PC-3 (cell line): Measurements from ENCODE around the gene TEX14. TPM values are rescaled to one million over a fixed set of nuclear protein-coding genes. Genes with fewer than 3 reads are reported as not detected.

ENCODE experiments used
- ATAC-seq: fragments of 200-7000 bp; cut with Tn5 transposase; 2 replicates; pipeline ENCODE4 v1.9.1; 2020; ENCODE audit warnings: mild to moderate bottlenecking, moderate library complexity
- BruUV-seq: library from RNA; stranded (reverse); fragments of 400-500 nt; replicated peaks from 2 replicates; lab custom pipeline; 2021; lab: Mats Ljungman, UMichigan
- CTCF ChIA-PET: fragments of 300-600 bp; sonication (Branson Sonifier 250); formaldehyde crosslinking; loops from one replicate; lab custom pipeline; 2022; ENCODE audit warnings: antibody characterized with exemption; lab: Charles Lee
- POLR2A ChIA-PET: fragments of 300-600 bp; sonication (Branson Sonifier 250); formaldehyde crosslinking; loops from one replicate; lab custom pipeline; 2022; ENCODE audit warnings: antibody characterized with exemption; ENCODE audit not compliant: unreplicated experiment; lab: Charles Lee
- DNase-seq: peaks from one replicate; pipeline ENCODE4 v3.0.0-alpha.2; 2015
- H2AFZ ChIP-seq: fragments of 300-600 bp; sonication (generic); 2 replicates; pipeline ENCODE4 v1.6.0; 2016; ENCODE audit warnings: antibody characterized with exemption, low read length
- H3F3A ChIP-seq: fragments of 300-600 bp; sonication (generic); one replicate; pipeline ENCODE4 v1.6.0; 2017; ENCODE audit warnings: antibody characterized with exemption, low read length, control low read depth, mild to moderate bottlenecking; ENCODE audit not compliant: unreplicated experiment
- H3K27ac ChIP-seq: fragments of 300-600 bp; sonication (generic); 2 replicates; pipeline ENCODE4 v1.5.1; 2016; ENCODE audit warnings: mild to moderate bottlenecking, low read length
- H3K27me3 ChIP-seq: fragments of 300-600 bp; sonication (generic); 2 replicates; pipeline ENCODE4 v1.6.1; 2016; ENCODE audit warnings: low read length, mixed read lengths
- H3K36me3 ChIP-seq: fragments of 300-600 bp; sonication (generic); 2 replicates; pipeline ENCODE4 v1.6.1; 2016; ENCODE audit warnings: low read depth, mixed run types, low read length, mixed read lengths
- H3K4me1 ChIP-seq: fragments of 300-600 bp; sonication (generic); 2 replicates; pipeline ENCODE4 v1.5.1; 2016; ENCODE audit warnings: low read length; ENCODE audit not compliant: insufficient read depth
- H3K4me2 ChIP-seq: fragments of 300-600 bp; sonication (generic); 2 replicates; pipeline ENCODE4 v1.6.0; 2016; ENCODE audit warnings: low read length
- H3K4me3 ChIP-seq: fragments of 300-600 bp; sonication (generic); 2 replicates; pipeline ENCODE4 v1.5.1; 2016; ENCODE audit warnings: mild to moderate bottlenecking, low read length, mixed read lengths
- H3K79me2 ChIP-seq: fragments of 300-600 bp; sonication (generic); 2 replicates; pipeline ENCODE4 v1.6.1; 2017; ENCODE audit warnings: low read length, mixed read lengths
- H3K9ac ChIP-seq: fragments of 300-600 bp; sonication (generic); 2 replicates; pipeline ENCODE4 v1.6.0; 2016; ENCODE audit warnings: mild to moderate bottlenecking, low read length
- H3K9me2 ChIP-seq: fragments of 300-600 bp; sonication (generic); replicated peaks from 2 replicates; pipeline ENCODE4 v1.6.1; 2016; ENCODE audit warnings: mixed run types, low read length, mixed read lengths
- H3K9me3 ChIP-seq: fragments of 300-600 bp; sonication (generic); 2 replicates; pipeline ENCODE4 v1.6.1; 2016; ENCODE audit warnings: low read length, mixed read lengths
- H4K20me1 ChIP-seq: fragments of 300-600 bp; sonication (generic); 2 replicates; pipeline ENCODE4 v1.6.1; 2016; ENCODE audit warnings: low read length, mixed read lengths
- CTCF ChIP-seq: fragments of 300-600 bp; sonication (generic); conservative IDR thresholded peaks from 2 replicates; pipeline ENCODE4 v1.5.1; 2017; ENCODE audit warnings: antibody characterized with exemption, low read depth, mild to moderate bottlenecking, low read length
- EZH2 ChIP-seq: fragments of 300-600 bp; sonication (generic); IDR thresholded peaks from one replicate; pipeline ENCODE4 v1.6.1; 2017; ENCODE audit warnings: antibody characterized with exemption, mild to moderate bottlenecking, low read length; ENCODE audit not compliant: unreplicated experiment
- EZH2phosphoT487 ChIP-seq: fragments of 300-600 bp; sonication (generic); IDR thresholded peaks from 2 replicates; pipeline ENCODE4 v1.6.1; 2018; ENCODE audit warnings: mild to moderate bottlenecking, antibody characterized with exemption, low read length, borderline replicate concordance
- intact Hi-C: fragments of 100-400 bp; cut with micrococcal nuclease; formaldehyde crosslinking; loops from 2 replicates; pipeline ENCODE4 v1.9.0; 2023
- total RNA-seq: library from RNA; depleted of rRNA; stranded (reverse); fragments of >200 nt; gene quantifications from 2 replicates; pipeline ENCODE4 v1.2.3, GENCODE V29; 2014

TEX14 gene
- total RNA-seq, 1 experiment from 2014 or later, result 0.29 TPM

DNA sequence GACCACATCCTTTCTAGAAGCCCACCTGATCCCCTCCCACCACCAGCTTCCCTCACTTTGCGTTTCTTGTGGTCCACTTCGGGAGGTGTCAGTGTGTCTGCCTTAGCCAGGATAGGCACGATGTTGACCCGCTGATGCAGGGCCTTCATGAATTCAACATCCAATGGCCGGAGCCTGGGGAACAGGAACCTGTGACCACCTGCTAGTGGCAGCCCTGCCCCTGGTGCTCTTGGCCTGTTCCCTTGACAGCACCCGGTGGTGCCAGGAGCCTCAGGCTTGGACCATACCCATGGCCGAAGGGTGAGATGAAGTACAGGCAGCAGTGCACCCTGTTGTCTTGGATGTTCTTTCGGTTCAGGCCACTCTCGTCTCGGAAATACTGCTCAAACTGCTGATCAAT is 170.2 kb downstream of the TEX14 start:
- Histone ChIP-seq H3K9me2 (no peaks in the 10 kb centered on the region), H3K27ac (no peak overlapping the region), H3K27me3 (no peaks in the 10 kb centered on the region), H4K20me1 (no peaks in the 10 kb centered on the region), H3K9me3 (no peaks in the 10 kb centered on the region), H3K4me3 (no peak overlapping the region), H3K4me1 (peaks cover 12% of the 10 kb centered on the region), H3K36me3 (no peaks in the 10 kb centered on the region), H2AFZ (no peak overlapping the region), H3K9ac (no peak overlapping the region), H3F3A (no peaks in the 10 kb centered on the region), H3K79me2 (no peaks in the 10 kb centered on the region), H3K4me2 (no peak overlapping the region)
- CTCF ChIA-PET, result no interaction called here
- no TSS peak for BruUV-seq
- POLR2A ChIA-PET, result no interaction called here
- intact Hi-C loops, result no loop called here
- no peak for DNase-seq
- TF ChIP-seq EZH2phosphoT487 (no peak), CTCF (no peak), EZH2 (no peak)
- no peak for ATAC-seq

- DNase-seq (peak; percentile 32), ATAC-seq (no peak)
- H3K9ac ChIP-seq, result no peak overlapping the region
- no peaks in the 10 kb centered on the region for H3K79me2 ChIP-seq
- no peaks in the 10 kb centered on the region for H3K36me3 ChIP-seq
- H3K9me2 ChIP-seq, result no peaks in the 10 kb centered on the region
- no peak overlapping the region for H3K4me2 ChIP-seq
- H3K27ac ChIP-seq, result no peak overlapping the region
- TF ChIP-seq CTCF (peak; percentile 58), EZH2phosphoT487 (no peak)
- H3K9me3 ChIP-seq, result no peaks in the 10 kb centered on the region
- H3F3A ChIP-seq, result no peaks in the 10 kb centered on the region
- CTCF ChIA-PET, result interaction anchor here (0.6 to 0.8 kb wide), 4 partner anchors 57 to 187 kb away, joined by 3 to 6 read pairs (median 4); no protein-coding TSS in a partner anchor
- H3K4me1 ChIP-seq, result peaks cover 12% of the 10 kb centered on the region
- intact Hi-C loops, result no loop called here
- no peaks in the 10 kb centered on the region for H3K27me3 ChIP-seq
- no peaks in the 10 kb centered on the region for H4K20me1 ChIP-seq
- POLR2A ChIA-PET, result no interaction called here
- H2AFZ ChIP-seq, result no peak overlapping the region
- BruUV-seq, result no TSS peak
- H3K4me3 ChIP-seq, result no peak overlapping the region
These were observed 170.9 kb downstream of the TEX14 start for GRCh38 chr17:58520843-58521430.

- no peaks in the 10 kb centered on the region for H3F3A ChIP-seq
- peak overlapping the region; percentile 63 for H3K27ac ChIP-seq
- no peaks in the 10 kb centered on the region for H3K9me3 ChIP-seq
- no TSS peak for BruUV-seq
- TF ChIP-seq EZH2, result no peak
- no peak for TF ChIP-seq CTCF
- TF ChIP-seq EZH2phosphoT487, result no peak
- intact Hi-C loops, result loop anchor here (1.0 to 10.0 kb wide), 11 partner anchors 59 to 637 kb away; partner anchors contain the start of genes PRR11, RAD51C, SKA2 and SUPT4H1
- no peaks in the 10 kb centered on the region for H3K9me2 ChIP-seq
- H3K9ac ChIP-seq, result peak overlapping the region; percentile 82
- ChIA-PET CTCF (interaction anchor here (0.7 to 1.0 kb wide), 3 partner anchors 113 to 546 kb away, joined by 3 to 7 read pairs (median 4); no protein-coding TSS in a partner anchor), POLR2A (interaction anchor here (0.6 to 1.0 kb wide), 3 partner anchors 114 to 299 kb away, joined by 3 to 8 read pairs (median 5); no protein-coding TSS in a partner anchor)
- peak overlapping the region; percentile 100 for H2AFZ ChIP-seq
- H3K4me1 ChIP-seq, result peaks cover 24% of the 10 kb centered on the region
- H3K4me3 ChIP-seq, result peak overlapping the region; percentile 83
- ATAC-seq (peak; percentile 73), DNase-seq (peak; percentile 100)
- H4K20me1 ChIP-seq, result no peaks in the 10 kb centered on the region
- H3K79me2 ChIP-seq, result peaks cover 8% of the 10 kb centered on the region
- H3K27me3 ChIP-seq, result no peaks in the 10 kb centered on the region
- H3K4me2 ChIP-seq, result peak overlapping the region; percentile 97
- no peaks in the 10 kb centered on the region for H3K36me3 ChIP-seq
These were observed 173.8 kb downstream of the TEX14 start for GRCh38 chr17:58517928-58518609.
